IMR-90 (cell line): ENCODE data around the gene APOBEC3B. TPM values are rescaled to one million over a fixed set of nuclear protein-coding genes. Genes with fewer than 3 reads are reported as not detected.

Experiments
- ATAC-seq: fragments of 200-7000 bp; cut with Tn5 transposase; 2 replicates; pipeline ENCODE4 v1.9.1; 2020; ENCODE audit warnings: low read depth, mild to moderate bottlenecking, moderate library complexity
- BruUV-seq: library from RNA; stranded (reverse); fragments of 400-500 nt; replicated peaks from 2 replicates; lab custom pipeline; 2021; lab: Mats Ljungman, UMichigan
- CTCF ChIA-PET: fragments of 300-600 bp; formaldehyde crosslinking; extraction: SDS; loops from one replicate; lab custom pipeline; 2021; ENCODE audit warnings: antibody characterized with exemption; lab: Yijun Ruan, JAX
- POLR2A ChIA-PET: fragments of 300-600 bp; sonication (Branson Sonifier 250); formaldehyde crosslinking; loops from one replicate; lab custom pipeline; 2022; ENCODE audit warnings: antibody characterized with exemption; ENCODE audit not compliant: unreplicated experiment; lab: Charles Lee
- DNase-seq: peaks from one replicate; pipeline ENCODE4 v3.0.0; 2013
- H2AFZ ChIP-seq: replicated peaks from 2 replicates; pipeline ENCODE3; 2013; ENCODE audit warnings: low read length, mild to moderate bottlenecking; ENCODE audit not compliant: poor library complexity
- H2AK5ac ChIP-seq: 2 replicates; pipeline ENCODE4 v1.6.1; 2013; ENCODE audit warnings: low read depth, low read length, inconsistent platforms
- H2AK9ac ChIP-seq: replicated peaks from 2 replicates; pipeline ENCODE3; 2013; ENCODE audit warnings: mild to moderate bottlenecking, low read depth, low read length, moderate library complexity; ENCODE audit not compliant: poor library complexity
- H2BK120ac ChIP-seq: 2 replicates; pipeline ENCODE4 v1.6.1; 2013; ENCODE audit warnings: low read depth, low read length, inconsistent platforms
- H2BK15ac ChIP-seq: 3 replicates; pipeline ENCODE4 v1.6.1; 2013; ENCODE audit warnings: low read depth, low read length, inconsistent platforms
- H2BK20ac ChIP-seq: 2 replicates; pipeline ENCODE4 v1.6.1; 2013; ENCODE audit warnings: low read depth, mild to moderate bottlenecking, inconsistent platforms, low read length, moderate library complexity
- H2BK5ac ChIP-seq: 2 replicates; pipeline ENCODE4 v1.6.1; 2013; ENCODE audit warnings: mild to moderate bottlenecking, low read depth, low read length, inconsistent platforms; ENCODE audit not compliant: poor library complexity, severe bottlenecking
- H3K14ac ChIP-seq: replicated peaks from 2 replicates; pipeline ENCODE4 v1.6.1; 2013; ENCODE audit warnings: low read depth, low read length, inconsistent platforms
- H3K18ac ChIP-seq: 2 replicates; pipeline ENCODE4 v1.6.1; 2013; ENCODE audit warnings: low read depth, low read length, control low read depth
- H3K23ac ChIP-seq: 2 replicates; pipeline ENCODE4 v1.6.1; 2013; ENCODE audit warnings: low read depth, low read length, inconsistent platforms
- H3K27ac ChIP-seq: 2 replicates; pipeline ENCODE4 v1.5.1; 2013; ENCODE audit warnings: mild to moderate bottlenecking, control low read depth, low read length; ENCODE audit not compliant: insufficient read depth
- H3K27me3 ChIP-seq: 2 replicates; pipeline ENCODE4 v1.6.1; 2013; ENCODE audit warnings: low read length; ENCODE audit not compliant: control insufficient read depth, insufficient read depth
- H3K36me3 ChIP-seq: 2 replicates; pipeline ENCODE4 v1.6.1; 2013; ENCODE audit warnings: low read length, mixed read lengths; ENCODE audit not compliant: control insufficient read depth, insufficient read depth
- H3K4ac ChIP-seq: 2 replicates; pipeline ENCODE4 v1.6.1; 2013; ENCODE audit warnings: low read depth, low read length, inconsistent platforms
- H3K4me1 ChIP-seq: 2 replicates; pipeline ENCODE4 v1.6.1; 2013; ENCODE audit warnings: low read length, mixed read lengths; ENCODE audit not compliant: control insufficient read depth, insufficient read depth
- H3K4me2 ChIP-seq: 2 replicates; pipeline ENCODE4 v1.6.1; 2013; ENCODE audit warnings: low read depth, mild to moderate bottlenecking, control low read depth, low read length, moderate library complexity
- H3K4me3 ChIP-seq: 2 replicates; pipeline ENCODE4 v1.5.1; 2013; ENCODE audit warnings: low read depth, mild to moderate bottlenecking, control low read depth, low read length, moderate library complexity; ENCODE audit not compliant: insufficient read depth
- H3K56ac ChIP-seq: 2 replicates; pipeline ENCODE4 v1.6.1; 2013; ENCODE audit warnings: low read length, inconsistent platforms; ENCODE audit not compliant: insufficient read depth; ENCODE audit errors: extremely low read depth
- H3K79me1 ChIP-seq, 2 experiments: 2 replicates each; pipeline ENCODE4 v1.6.1; 2013; ENCODE audit warnings: low read length in 2 of 2, inconsistent platforms in 1 of 2, low read depth in 1 of 2
- H3K9ac ChIP-seq: 2 replicates; pipeline ENCODE4 v1.6.1; 2013; ENCODE audit warnings: low read depth, low read length, control low read depth
- H3K9me1 ChIP-seq: 2 replicates; pipeline ENCODE4 v1.6.1; 2013; ENCODE audit warnings: low read length, inconsistent platforms; ENCODE audit not compliant: insufficient read depth
- H3K9me3 ChIP-seq: 2 replicates; pipeline ENCODE4 v1.6.1; 2013; ENCODE audit warnings: low read length; ENCODE audit not compliant: control insufficient read depth, insufficient read depth
- H4K20me1 ChIP-seq: 2 replicates; pipeline ENCODE4 v1.6.1; 2013; ENCODE audit warnings: low read length, inconsistent platforms; ENCODE audit not compliant: insufficient read depth
- H4K5ac ChIP-seq: 2 replicates; pipeline ENCODE4 v1.6.1; 2013; ENCODE audit warnings: mild to moderate bottlenecking, low read depth, low read length, control low read depth
- H4K8ac ChIP-seq, 2 experiments: 2 replicates each; pipeline ENCODE4 v1.6.1; 2013; ENCODE audit warnings: low read depth in 2 of 2, low read length in 2 of 2, control low read depth in 1 of 2, inconsistent platforms in 1 of 2
- H4K91ac ChIP-seq: 2 replicates; pipeline ENCODE4 v1.6.1; 2013; ENCODE audit warnings: low read depth, low read length, inconsistent platforms; ENCODE audit not compliant: insufficient read depth
- BHLHE40 ChIP-seq: fragments of 150-350 bp; IDR thresholded peaks from 2 replicates; pipeline ENCODE4 v1.6.1; 2016; ENCODE audit warnings: mild to moderate bottlenecking, low read depth, low read length
- CEBPB ChIP-seq: IDR thresholded peaks from 2 replicates; pipeline ENCODE4 v1.6.1; 2012; ENCODE audit warnings: low read depth, low read length, improper control_type of control experiment
- CHD1 ChIP-seq: IDR thresholded peaks from 2 replicates; pipeline ENCODE4 v1.6.1; 2012; ENCODE audit warnings: low read depth, low read length, improper control_type of control experiment
- CTCF ChIP-seq: conservative IDR thresholded peaks from 2 replicates; pipeline ENCODE4 v1.5.1; 2012; ENCODE audit warnings: mild to moderate bottlenecking, low read depth, low read length, improper control_type of control experiment
- MAFK ChIP-seq: IDR thresholded peaks from 2 replicates; pipeline ENCODE4 v1.6.1; 2012; ENCODE audit warnings: low read depth, low read length, improper control_type of control experiment
- MAZ ChIP-seq: IDR thresholded peaks from 2 replicates; pipeline ENCODE4 v1.6.1; 2012; ENCODE audit warnings: low read depth, mild to moderate bottlenecking, low read length, improper control_type of control experiment, moderate library complexity, borderline replicate concordance
- MXI1 ChIP-seq: IDR thresholded peaks from 2 replicates; pipeline ENCODE4 v1.6.1; 2012; ENCODE audit warnings: low read depth, mild to moderate bottlenecking, low read length, moderate library complexity, borderline replicate concordance
- NFE2L2 ChIP-seq: fragments of 150-350 bp; IDR thresholded peaks from 2 replicates; pipeline ENCODE4 v1.6.1; 2016; ENCODE audit warnings: low read depth, mild to moderate bottlenecking, low read length
- POLR2A ChIP-seq: IDR thresholded peaks from 2 replicates; pipeline ENCODE4 v1.6.1; 2012; ENCODE audit warnings: mild to moderate bottlenecking, low read depth, low read length
- RAD21 ChIP-seq: IDR thresholded peaks from 2 replicates; pipeline ENCODE4 v1.6.1; 2012; ENCODE audit warnings: low read length, improper control_type of control experiment
- RCOR1 ChIP-seq: IDR thresholded peaks from 2 replicates; pipeline ENCODE4 v1.6.1; 2012; ENCODE audit warnings: mild to moderate bottlenecking, low read length, improper control_type of control experiment; ENCODE audit not compliant: insufficient replicate concordance
- RFX5 ChIP-seq: IDR thresholded peaks from 2 replicates; pipeline ENCODE4 v1.8.0; 2012; ENCODE audit warnings: low read depth, mild to moderate bottlenecking, low read length, moderate library complexity
- USF2 ChIP-seq: fragments of 150-350 bp; IDR thresholded peaks from 2 replicates; pipeline ENCODE4 v1.6.1; 2017; ENCODE audit warnings: mild to moderate bottlenecking, antibody characterized with exemption, low read length, low read depth
- WGBS, 2 experiments: methylation state at CpG; one replicate each; pipeline versions ENCODE4 v1.1.5 to v1.1.7; 2013; ENCODE audit warnings: missing lambda C conversion rate in 2 of 2; ENCODE audit not compliant: insufficient read length in 1 of 2; ENCODE audit errors: extremely low coverage in 2 of 2; 5-methylcytosine and 5-hydroxymethylcytosine counted together
- dilution Hi-C: fragments of 300-500 bp; cut with HindIII; formaldehyde crosslinking; loops from one replicate; pipeline ENCODE4 v1.14.3; 2018; ENCODE audit warnings: low sequenced_read_pairs; ENCODE audit not compliant: unreplicated experiment
- in situ Hi-C: fragments of 300-500 bp; cut with MboI; formaldehyde crosslinking; loops from 3 replicates; pipeline ENCODE4 v1.14.3; 2019; ENCODE audit warnings: low sequenced_read_pairs, inconsistent platforms, mixed read lengths
- intact Hi-C: fragments of 100-400 bp; cut with micrococcal nuclease; formaldehyde crosslinking; loops from 2 replicates; pipeline ENCODE4 v1.10.0; 2022
- polyA plus RNA-seq, 3 experiments: library from polyadenylated mRNA; depleted of rRNA; stranded (reverse); fragments of >200 nt; gene quantifications; 2 replicates each; pipeline ENCODE4 v1.2.3, GENCODE V29; 2012; ENCODE audit warnings: low replicate concordance in 1 of 3
- total RNA-seq: library from RNA; depleted of rRNA; stranded (reverse); fragments of >200 nt; gene quantifications from 2 replicates; pipeline ENCODE4 v1.2.3, GENCODE V29; 2012

APOBEC3B gene
- total and polyA plus RNA-seq, 2 of the 4 experiments (the other 2 are of a cell fraction): 17.6 to 34.2 TPM

GRCh38 chr22:38948181-38948940 is 33.8 kb upstream of the APOBEC3B start (continued):
- TF ChIP-seq MAZ (no peak), NFE2L2 (no peak), RAD21 (no peak), POLR2A (no peak)

GRCh38 chr22:38949889-38950405 is 32.2 kb upstream of the APOBEC3B start:
- no peak overlapping the region for H4K8ac ChIP-seq
- H3K56ac ChIP-seq: no peak overlapping the region
- DNase-seq: no peak
- no peak overlapping the region for H3K4ac ChIP-seq
- no peak overlapping the region for H2BK15ac ChIP-seq
- H3K14ac ChIP-seq: no peak overlapping the region
- H3K79me1 ChIP-seq: no peaks in the 10 kb centered on the region
- no peaks in the 10 kb centered on the region for H3K4me1 ChIP-seq
- no peak overlapping the region for H4K5ac ChIP-seq
- no peak overlapping the region for H3K4me3 ChIP-seq
- dilution Hi-C loops (no loop called here), intact Hi-C loops (no loop called here), in situ Hi-C loops (no loop called here)
- H3K18ac ChIP-seq: no peak overlapping the region
- no TSS peak for BruUV-seq
- H2AFZ ChIP-seq: no peak overlapping the region
- no peak overlapping the region for H2BK5ac ChIP-seq
- H2BK120ac ChIP-seq: no peak overlapping the region
- no peak for ATAC-seq
- no peaks in the 10 kb centered on the region for H3K9me1 ChIP-seq
- H3K23ac ChIP-seq: no peak overlapping the region
- no peak overlapping the region for H3K4me2 ChIP-seq
- H4K20me1 ChIP-seq: no peaks in the 10 kb centered on the region
- H3K27me3 ChIP-seq: peaks cover 74% of the 10 kb centered on the region
- H2BK20ac ChIP-seq: no peak overlapping the region
- POLR2A ChIA-PET: interaction anchor here (0.6 kb wide), 1 partner anchor 8 kb away, joined by 4 read pairs; no protein-coding TSS in a partner anchor
- no peaks in the 10 kb centered on the region for H3K9me3 ChIP-seq
- no peak overlapping the region for H2AK9ac ChIP-seq
- no peak overlapping the region for H2AK5ac ChIP-seq
- H3K9ac ChIP-seq: no peak overlapping the region
- H4K91ac ChIP-seq: no peak overlapping the region
- no peak overlapping the region for H3K27ac ChIP-seq
- no peaks in the 10 kb centered on the region for H3K36me3 ChIP-seq
- CTCF ChIA-PET: interaction anchor here (0.6 to 0.7 kb wide), 3 partner anchors 50 to 1927 kb away, joined by 3 to 5 read pairs (median 4); no protein-coding TSS in a partner anchor
- WGBS, 2 experiments: no CpG with 5 or more reads among the region's 8 CpGs
- TF ChIP-seq USF2 (no peak), MAZ (no peak), POLR2A (no peak), BHLHE40 (no peak), CEBPB (no peak), MXI1 (no peak), RCOR1 (no peak), NFE2L2 (no peak), RAD21 (no peak), CTCF (no peak), RFX5 (no peak), CHD1 (no peak), MAFK (no peak)
